ENCODE data around the gene MACO1.
"Not testable (repeated sequence)": the region's sequence is repeated elsewhere in the genome, so short reads cannot be mapped to it uniquely, and the experiment has no call there.

MACO1 gene

DNA sequence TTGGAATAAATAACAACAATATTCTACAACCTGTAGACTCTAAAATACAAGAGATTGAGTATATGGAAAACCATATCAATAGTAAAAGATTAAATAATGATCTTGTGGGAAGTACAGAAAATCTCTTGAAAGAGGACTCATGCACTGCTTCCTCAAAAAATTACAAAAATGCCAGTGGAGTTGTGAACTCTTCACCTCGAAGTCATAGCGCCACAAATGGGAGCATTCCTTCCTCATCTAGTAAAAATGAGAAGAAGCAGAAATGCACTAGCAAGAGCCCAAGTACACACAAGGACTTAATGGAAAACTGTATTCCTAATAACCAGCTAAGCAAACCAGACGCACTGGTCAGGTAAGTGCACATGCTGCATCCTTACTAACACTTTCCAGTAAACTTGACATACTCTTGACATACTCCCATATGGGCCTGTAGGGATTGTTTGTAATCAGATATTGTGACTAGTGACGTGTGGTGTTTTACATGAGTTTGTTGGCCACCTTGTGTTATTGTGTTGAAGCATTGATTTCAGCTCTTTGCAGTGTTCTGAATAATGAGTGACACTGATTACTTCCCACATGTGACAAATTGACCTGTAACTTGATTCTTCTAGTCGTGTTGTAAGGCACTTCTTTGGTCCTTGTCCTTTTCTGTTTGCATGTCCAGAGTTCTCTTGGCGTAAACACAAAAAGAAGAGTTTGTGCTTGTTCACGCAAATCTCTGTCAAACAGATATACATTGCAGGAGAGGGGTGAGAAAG is 28.0 kb downstream of the MACO1 start:
- in situ Hi-C loops (cut with MboI; ENCODE audit: low pct_unique_long_range_greater_than_20kb, low sequenced_read_pairs, unreplicated experiment): no loop called here
- TF ChIP-seq, protein P1, sequence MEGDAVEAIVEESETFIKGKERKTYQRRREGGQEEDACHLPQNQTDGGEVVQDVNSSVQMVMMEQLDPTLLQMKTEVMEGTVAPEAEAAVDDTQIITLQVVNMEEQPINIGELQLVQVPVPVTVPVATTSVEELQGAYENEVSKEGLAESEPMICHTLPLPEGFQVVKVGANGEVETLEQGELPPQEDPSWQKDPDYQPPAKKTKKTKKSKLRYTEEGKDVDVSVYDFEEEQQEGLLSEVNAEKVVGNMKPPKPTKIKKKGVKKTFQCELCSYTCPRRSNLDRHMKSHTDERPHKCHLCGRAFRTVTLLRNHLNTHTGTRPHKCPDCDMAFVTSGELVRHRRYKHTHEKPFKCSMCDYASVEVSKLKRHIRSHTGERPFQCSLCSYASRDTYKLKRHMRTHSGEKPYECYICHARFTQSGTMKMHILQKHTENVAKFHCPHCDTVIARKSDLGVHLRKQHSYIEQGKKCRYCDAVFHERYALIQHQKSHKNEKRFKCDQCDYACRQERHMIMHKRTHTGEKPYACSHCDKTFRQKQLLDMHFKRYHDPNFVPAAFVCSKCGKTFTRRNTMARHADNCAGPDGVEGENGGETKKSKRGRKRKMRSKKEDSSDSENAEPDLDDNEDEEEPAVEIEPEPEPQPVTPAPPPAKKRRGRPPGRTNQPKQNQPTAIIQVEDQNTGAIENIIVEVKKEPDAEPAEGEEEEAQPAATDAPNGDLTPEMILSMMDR (IDR thresholded peaks at IDR 0.05; ENCODE audit: extremely low read depth, insufficient read depth, missing control alignments): no peak
- DNase-seq (ENCODE audit: low spot score): no peak

DNA sequence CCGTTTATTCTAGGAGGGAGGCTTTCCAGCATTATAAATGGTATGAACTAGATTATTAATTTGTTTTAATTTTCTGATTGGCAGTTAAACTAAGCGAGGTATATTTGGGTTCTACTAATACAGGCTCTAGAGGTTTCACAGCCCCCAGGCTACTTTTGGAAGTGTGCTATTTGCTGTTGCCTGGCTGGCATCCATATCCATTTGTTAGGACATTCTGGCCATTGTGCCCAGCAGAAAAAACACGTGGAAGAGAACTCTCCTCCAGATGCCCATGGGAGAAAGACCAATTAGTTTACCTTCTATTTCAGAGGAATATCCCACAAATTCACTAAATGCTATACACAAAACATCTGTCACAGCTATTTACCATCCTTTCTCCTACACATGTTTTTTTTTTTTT is 29.3 kb downstream of the MACO1 start:
- TF ChIP-seq, protein P1 (IDR thresholded peaks at IDR 0.05; ENCODE audit: extremely low read depth, insufficient read depth, missing control alignments): no peak
- in situ Hi-C loops (cut with MboI; ENCODE audit: low pct_unique_long_range_greater_than_20kb, low sequenced_read_pairs, unreplicated experiment): no loop called here
- no peak for DNase-seq (ENCODE audit: low spot score)

DNA sequence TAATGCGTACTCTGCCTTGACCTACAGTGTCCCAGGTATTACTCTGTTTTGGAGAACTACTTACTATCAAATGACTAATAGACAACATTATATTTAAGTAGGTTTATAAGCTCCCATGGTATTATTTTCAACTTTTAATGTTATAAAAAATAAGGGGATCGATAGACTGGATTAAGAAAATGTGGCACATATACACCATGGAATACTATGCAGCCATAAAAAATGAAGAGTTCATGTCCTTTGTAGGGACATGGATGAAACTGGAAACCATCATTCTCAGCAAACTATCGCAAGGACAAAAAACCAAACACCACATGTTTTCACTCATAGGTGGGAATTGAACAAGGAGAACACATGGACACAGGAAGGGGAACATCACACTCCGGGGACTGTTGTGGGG is 30.1 kb downstream of the MACO1 start:
- in situ Hi-C loops (cut with MboI; ENCODE audit: low pct_unique_long_range_greater_than_20kb, low sequenced_read_pairs, unreplicated experiment); DNase-seq (ENCODE audit: low spot score): not testable (repeated sequence)

DNA sequence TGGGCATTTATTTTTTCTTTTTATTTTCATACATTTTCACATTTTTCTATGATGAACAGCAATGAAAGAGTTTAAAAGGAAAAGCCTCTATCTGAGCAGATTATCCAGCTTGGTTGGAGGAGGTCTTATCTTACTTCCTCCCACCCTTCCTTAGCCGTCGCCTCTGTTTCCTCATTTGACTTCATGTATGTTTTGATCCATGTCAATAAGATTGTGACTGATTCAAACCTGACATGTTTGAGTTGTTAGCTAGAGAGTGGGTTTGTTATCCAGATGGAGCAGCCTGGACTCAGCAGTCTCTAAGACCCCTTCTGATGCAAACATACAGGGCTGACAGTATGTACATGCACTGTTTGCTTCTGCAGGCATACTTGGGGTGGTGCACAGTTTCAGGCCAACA is 31.2 kb downstream of the MACO1 start:
- in situ Hi-C loops (cut with MboI; ENCODE audit: low pct_unique_long_range_greater_than_20kb, low sequenced_read_pairs, unreplicated experiment): no loop called here
- TF ChIP-seq, protein P1 (IDR thresholded peaks at IDR 0.05; ENCODE audit: extremely low read depth, insufficient read depth, missing control alignments): no peak
- DNase-seq (ENCODE audit: low spot score): no peak

DNA sequence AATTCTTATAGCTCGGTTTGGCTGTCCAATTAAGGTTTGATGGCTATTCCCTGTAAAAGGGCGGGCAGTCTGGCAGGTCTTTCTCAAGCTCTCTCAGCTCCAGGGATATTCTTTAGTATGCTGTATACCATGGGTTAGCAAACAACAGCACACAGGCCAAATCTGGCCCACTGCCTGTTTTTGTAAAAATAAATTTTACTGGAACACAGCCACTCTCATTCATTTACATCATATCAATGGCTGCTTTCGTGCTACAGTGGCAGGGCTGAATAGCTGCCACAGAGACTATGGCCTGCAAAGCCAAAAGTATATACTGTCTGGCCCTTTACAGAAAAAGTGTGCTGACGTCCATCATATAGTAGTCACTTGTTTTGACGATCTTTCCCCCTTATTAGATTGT is 32.0 kb downstream of the MACO1 start:
- no peak for DNase-seq (ENCODE audit: low spot score)
- TF ChIP-seq, protein P1 (IDR thresholded peaks at IDR 0.05; ENCODE audit: extremely low read depth, insufficient read depth, missing control alignments): no peak
- in situ Hi-C loops (cut with MboI; ENCODE audit: low pct_unique_long_range_greater_than_20kb, low sequenced_read_pairs, unreplicated experiment): no loop called here

DNA sequence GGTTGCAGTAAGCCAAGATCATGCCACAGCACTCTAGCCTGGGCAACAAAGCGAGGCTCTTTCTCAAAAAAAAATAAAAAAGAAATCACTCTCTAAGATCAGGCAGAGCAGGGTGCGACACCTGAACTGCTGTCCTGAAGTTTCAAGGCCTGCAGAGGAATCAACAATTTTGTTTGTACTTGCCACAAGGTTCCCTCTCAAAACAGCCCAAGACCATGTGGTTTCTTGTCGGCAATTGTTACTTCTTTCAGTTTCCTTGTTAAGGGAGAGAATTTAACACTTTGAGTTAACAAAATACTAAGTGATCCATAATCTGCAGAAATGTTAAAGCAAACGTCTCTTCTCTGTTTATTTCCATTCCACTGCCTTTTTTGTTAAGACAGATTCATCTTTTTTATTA is 36.5 kb downstream of the MACO1 start:
- in situ Hi-C loops (cut with MboI; ENCODE audit: low pct_unique_long_range_greater_than_20kb, low sequenced_read_pairs, unreplicated experiment): no loop called here

DNA sequence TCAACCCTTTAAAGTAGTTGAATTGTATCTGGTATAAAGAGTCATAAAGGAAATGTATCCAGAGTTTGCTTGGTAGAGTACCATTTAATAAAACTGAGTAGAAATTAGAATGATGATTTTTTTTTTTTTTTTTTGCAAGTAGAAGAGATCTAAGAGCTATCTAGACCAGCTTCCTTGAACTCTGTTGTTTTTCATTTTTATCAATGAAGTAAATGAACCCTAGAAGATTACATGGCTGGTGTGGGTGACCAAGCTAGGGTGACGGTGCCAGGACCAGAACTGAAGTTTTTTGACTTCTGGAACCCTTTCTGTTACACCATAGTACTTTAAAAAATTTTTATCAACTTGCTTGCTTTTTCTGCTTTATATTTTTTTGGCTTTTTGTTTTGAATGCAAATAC is 36.9 kb downstream of the MACO1 start:
- TF ChIP-seq, protein P1 (IDR thresholded peaks at IDR 0.05; ENCODE audit: extremely low read depth, insufficient read depth, missing control alignments): no peak
- in situ Hi-C loops (cut with MboI; ENCODE audit: low pct_unique_long_range_greater_than_20kb, low sequenced_read_pairs, unreplicated experiment): no loop called here
- no peak for DNase-seq (ENCODE audit: low spot score)

More for the DNA sequence above, 36.5 kb downstream of the MACO1 start:
- no peak for DNase-seq (ENCODE audit: low spot score)
- TF ChIP-seq, protein P1 (IDR thresholded peaks at IDR 0.05; ENCODE audit: extremely low read depth, insufficient read depth, missing control alignments): no peak

Data from GM13977 (cell line).